H9 (cell line): Measurements from ENCODE around the gene CROCC. TPM values are rescaled to one million over a fixed set of nuclear protein-coding genes. Genes with fewer than 3 reads are reported as not detected.

Experiments used
- DNase-seq: peaks from one replicate; pipeline ENCODE4 v3.0.0-alpha.2; 2017
- H2AFZ ChIP-seq: one replicate; pipeline ENCODE4 v1.6.1; 2013; ENCODE audit warnings: mild to moderate bottlenecking, low read length, control low read depth, moderate library complexity
- H2AK5ac ChIP-seq: 2 replicates; pipeline ENCODE4 v1.6.1; 2013; ENCODE audit warnings: low read length, control low read depth, mixed read lengths; ENCODE audit not compliant: insufficient read length
- H2BK120ac ChIP-seq: one replicate; pipeline ENCODE4 v1.6.1; 2013; ENCODE audit warnings: low read depth, mild to moderate bottlenecking, low read length, control low read depth, inconsistent platforms; ENCODE audit not compliant: poor library complexity, severe bottlenecking
- H2BK12ac ChIP-seq: 2 replicates; pipeline ENCODE4 v1.6.1; 2013; ENCODE audit warnings: low read length, control low read depth, mixed read lengths, low read depth; ENCODE audit not compliant: insufficient read length
- H2BK15ac ChIP-seq: 2 replicates; pipeline ENCODE4 v1.6.1; 2013; ENCODE audit warnings: low read depth, low read length, control low read depth
- H2BK20ac ChIP-seq: one replicate; pipeline ENCODE4 v1.6.1; 2013; ENCODE audit warnings: low read depth, mild to moderate bottlenecking, low read length, control low read depth, inconsistent platforms; ENCODE audit not compliant: poor library complexity, severe bottlenecking
- H2BK5ac ChIP-seq: 2 replicates; pipeline ENCODE4 v1.6.1; 2013; ENCODE audit warnings: low read length, control low read depth, mixed read lengths; ENCODE audit not compliant: insufficient read length
- H3K14ac ChIP-seq: 2 replicates; pipeline ENCODE4 v1.6.1; 2013; ENCODE audit warnings: low read length, control low read depth; ENCODE audit not compliant: insufficient read depth
- H3K18ac ChIP-seq: 2 replicates; pipeline ENCODE4 v1.6.1; 2013; ENCODE audit warnings: low read depth, mild to moderate bottlenecking, mixed read lengths, low read length, control low read depth; ENCODE audit not compliant: insufficient read length
- H3K23ac ChIP-seq: 2 replicates; pipeline ENCODE4 v1.6.1; 2013; ENCODE audit warnings: low read length, control low read depth, mixed read lengths, low read depth; ENCODE audit not compliant: insufficient read length
- H3K23me2 ChIP-seq: 2 replicates; pipeline ENCODE4 v1.6.1; 2013; ENCODE audit warnings: low read depth, mild to moderate bottlenecking, mixed read lengths, low read length, control low read depth; ENCODE audit not compliant: insufficient read length, poor library complexity, severe bottlenecking
- H3K27ac ChIP-seq: 2 replicates; pipeline ENCODE4 v1.5.1; 2013; ENCODE audit warnings: low read length, control low read depth, mixed read lengths, low read depth; ENCODE audit not compliant: insufficient read length
- H3K27me3 ChIP-seq: 2 replicates; pipeline ENCODE4 v1.6.1; 2013; ENCODE audit warnings: low read length, control low read depth, inconsistent platforms; ENCODE audit not compliant: insufficient read depth
- H3K4ac ChIP-seq: 2 replicates; pipeline ENCODE4 v1.6.1; 2013; ENCODE audit warnings: low read depth, mild to moderate bottlenecking, control low read depth, inconsistent platforms, low read length, moderate library complexity
- H3K4me1 ChIP-seq: 2 replicates; pipeline ENCODE4 v1.6.1; 2013; ENCODE audit warnings: low read length, control low read depth, inconsistent platforms; ENCODE audit not compliant: insufficient read depth
- H3K4me2 ChIP-seq: 2 replicates; pipeline ENCODE4 v1.6.1; 2013; ENCODE audit warnings: low read length, control low read depth, mixed read lengths; ENCODE audit not compliant: insufficient read length, insufficient read depth
- H3K56ac ChIP-seq: 2 replicates; pipeline ENCODE4 v1.6.1; 2013; ENCODE audit warnings: low read depth, mild to moderate bottlenecking, mixed read lengths, low read length, control low read depth; ENCODE audit not compliant: insufficient read length
- H3K79me1 ChIP-seq: 2 replicates; pipeline ENCODE4 v1.6.1; 2013; ENCODE audit warnings: low read depth, mild to moderate bottlenecking, moderate library complexity, low read length, control low read depth, inconsistent platforms; ENCODE audit not compliant: insufficient read depth, poor library complexity, severe bottlenecking
- H3K79me2 ChIP-seq: 2 replicates; pipeline ENCODE4 v1.6.1; 2013; ENCODE audit warnings: low read length, control low read depth, inconsistent platforms; ENCODE audit not compliant: insufficient read depth
- H3K9ac ChIP-seq: 2 replicates; pipeline ENCODE4 v1.6.1; 2013; ENCODE audit warnings: low read length, control low read depth, mixed read lengths; ENCODE audit not compliant: insufficient read length; ENCODE audit errors: extremely low read depth
- H3K9me3 ChIP-seq: one replicate; pipeline ENCODE4 v1.6.1; 2013; ENCODE audit warnings: low read depth, low read length, inconsistent platforms; ENCODE audit not compliant: control insufficient read depth
- H3T11ph ChIP-seq: one replicate; pipeline ENCODE4 v1.6.1; 2013; ENCODE audit warnings: mild to moderate bottlenecking, low read length, control low read depth, inconsistent platforms
- H4K20me1 ChIP-seq: one replicate; pipeline ENCODE4 v1.6.1; 2013; ENCODE audit not compliant: control insufficient read depth, insufficient read length, insufficient read depth
- H4K5ac ChIP-seq: 2 replicates; pipeline ENCODE4 v1.6.1; 2013; ENCODE audit warnings: low read depth, mild to moderate bottlenecking, mixed read lengths, low read length, control low read depth; ENCODE audit not compliant: insufficient read length
- H4K8ac ChIP-seq: replicated peaks from 2 replicates; pipeline ENCODE4 v1.6.1; 2013; ENCODE audit warnings: low read length, control low read depth, mixed read lengths, low read depth; ENCODE audit not compliant: insufficient read length
- H4K91ac ChIP-seq: 2 replicates; pipeline ENCODE4 v1.6.1; 2013; ENCODE audit warnings: low read depth, mild to moderate bottlenecking, moderate library complexity, mixed read lengths, low read length, control low read depth; ENCODE audit not compliant: insufficient read length
- H3K27ac Mint-ChIP-seq, 3 experiments: 2 replicates in 2 of 3; 3 replicates in 1 of 3; pipeline ENCODE4 v1.8.0; 2020 to 2021; ENCODE audit warnings: mixed read lengths in 3 of 3, mild to moderate bottlenecking in 1 of 3, moderate library complexity in 1 of 3
- H3K27me3 Mint-ChIP-seq: 2 replicates; pipeline ENCODE4 v1.8.0; 2021; ENCODE audit warnings: low read depth, mild to moderate bottlenecking, moderate library complexity, mixed read lengths
- H3K36me3 Mint-ChIP-seq, 3 experiments: 2 replicates in 2 of 3; 3 replicates in 1 of 3; pipeline ENCODE4 v1.8.0; 2020 to 2021; ENCODE audit warnings: low read depth in 3 of 3, mixed read lengths in 3 of 3; ENCODE audit not compliant: insufficient read depth in 1 of 3
- H3K4me1 Mint-ChIP-seq, 2 experiments: 2 replicates each; pipeline ENCODE4 v1.8.0; 2020; ENCODE audit warnings: mixed read lengths in 2 of 2
- H3K4me3 Mint-ChIP-seq, 2 experiments: 2 replicates in 1 of 2; 3 replicates in 1 of 2; pipeline ENCODE4 v1.8.0; 2020 to 2021; ENCODE audit warnings: mild to moderate bottlenecking in 2 of 2, mixed read lengths in 2 of 2, moderate library complexity in 1 of 2
- H3K9me3 Mint-ChIP-seq, 2 experiments: 2 replicates in 1 of 2; 3 replicates in 1 of 2; pipeline ENCODE4 v1.8.0; 2020; ENCODE audit warnings: mild to moderate bottlenecking in 2 of 2, mixed read lengths in 2 of 2, moderate library complexity in 1 of 2
- WGBS: extraction: QIAGEN DNeasy Blood & Tissue Kit; methylation state at CpG from one replicate; pipeline ENCODE4 v1.1.7; 2013; ENCODE audit warnings: missing lambda C conversion rate, low lambda C conversion rate, mixed read lengths; ENCODE audit not compliant: insufficient read length; ENCODE audit errors: extremely low coverage; 5-methylcytosine and 5-hydroxymethylcytosine counted together
- total RNA-seq: library from RNA; stranded (reverse); gene quantifications from 2 replicates; pipeline ENCODE4 v1.2.1, GENCODE V29; 2021
- TF ChIP-seq, protein P1 (sequence below): fragments of 200-600 bp; sonication (generic); conservative IDR thresholded peaks from 3 replicates; pipeline ENCODE4 v1.8.0; 2021; ENCODE audit warnings: antibody characterized with exemption, mild to moderate bottlenecking

CROCC gene
- total RNA-seq, 1 experiment from 2014 or later: 40.7 TPM

DNA sequence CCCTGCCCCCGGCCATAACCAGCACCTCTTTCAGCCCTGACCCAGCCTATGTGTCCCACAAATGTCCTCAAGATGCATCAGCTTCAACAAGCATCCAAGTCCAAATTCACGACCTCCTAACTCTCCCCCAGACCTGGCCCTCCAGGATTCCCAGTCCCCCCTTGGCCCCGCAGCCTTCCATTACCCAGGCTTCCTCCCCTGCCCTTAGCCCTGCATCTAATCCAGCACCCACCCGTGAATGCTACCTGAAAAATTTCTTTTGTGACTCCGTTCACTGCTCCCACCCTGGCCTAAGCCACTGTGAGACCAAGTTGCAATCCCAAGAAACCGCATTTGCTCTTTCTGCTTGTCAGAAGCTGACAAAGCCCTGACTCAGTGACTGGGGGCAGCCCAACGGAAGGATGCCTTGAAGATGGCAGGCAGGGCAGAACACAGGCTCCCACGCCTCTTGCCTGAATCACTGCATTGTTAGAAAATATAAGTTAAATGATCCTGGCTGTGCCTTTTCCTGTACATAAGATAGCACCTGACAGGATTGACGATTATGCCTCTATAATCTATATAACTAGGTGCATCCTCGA, 59.6 kb downstream of the CROCC start:
- Histone ChIP-seq H3K23me2 (peaks cover 11% of the 10 kb centered on the region), H3K27me3 (no peaks in the 10 kb centered on the region), H2AK5ac (no peak overlapping the region), H3K18ac (no peak overlapping the region), H4K5ac (no peak overlapping the region), H3K79me1 (no peaks in the 10 kb centered on the region), H2BK15ac (no peak overlapping the region), H2BK120ac (no peak overlapping the region), H2BK5ac (no peak overlapping the region), H2AFZ (no peak overlapping the region), H4K8ac (no peak overlapping the region), H3K23ac (no peak overlapping the region), H4K20me1 (no peaks in the 10 kb centered on the region), H3K27ac (no peak overlapping the region), H3K4ac (no peak overlapping the region), H3K56ac (no peak overlapping the region), H3K14ac (no peak overlapping the region), H3K4me1 (no peaks in the 10 kb centered on the region; the same call in 1 of the 2 replicates), H3K9me3 (no peaks in the 10 kb centered on the region), H2BK12ac (no peak overlapping the region), H3K9ac (no peak overlapping the region), H2BK20ac (no peak overlapping the region), H3T11ph (no peak overlapping the region), H3K79me2 (no peaks in the 10 kb centered on the region; the same call in 1 of the 2 replicates), H4K91ac (no peak overlapping the region), H3K4me2 (no peak overlapping the region)
- Mint-ChIP-seq H3K27ac (no peak overlapping the region; a peak in 1 of 7 replicates), H3K4me1 (peaks cover 23 to 36% of the 10 kb centered on the region in 2 experiments), H3K36me3 (peaks cover 7 to 25% (median 19%) of the 10 kb centered on the region in 3 experiments; a peak in 5 of 7 replicates), H3K9me3 (no peaks in the 10 kb centered on the region), H3K27me3 (peaks cover 9% of the 10 kb centered on the region), H3K4me3 (peak overlapping the region; percentile 80 to 82)
- DNase-seq: no peak
- TF ChIP-seq, protein P1, sequence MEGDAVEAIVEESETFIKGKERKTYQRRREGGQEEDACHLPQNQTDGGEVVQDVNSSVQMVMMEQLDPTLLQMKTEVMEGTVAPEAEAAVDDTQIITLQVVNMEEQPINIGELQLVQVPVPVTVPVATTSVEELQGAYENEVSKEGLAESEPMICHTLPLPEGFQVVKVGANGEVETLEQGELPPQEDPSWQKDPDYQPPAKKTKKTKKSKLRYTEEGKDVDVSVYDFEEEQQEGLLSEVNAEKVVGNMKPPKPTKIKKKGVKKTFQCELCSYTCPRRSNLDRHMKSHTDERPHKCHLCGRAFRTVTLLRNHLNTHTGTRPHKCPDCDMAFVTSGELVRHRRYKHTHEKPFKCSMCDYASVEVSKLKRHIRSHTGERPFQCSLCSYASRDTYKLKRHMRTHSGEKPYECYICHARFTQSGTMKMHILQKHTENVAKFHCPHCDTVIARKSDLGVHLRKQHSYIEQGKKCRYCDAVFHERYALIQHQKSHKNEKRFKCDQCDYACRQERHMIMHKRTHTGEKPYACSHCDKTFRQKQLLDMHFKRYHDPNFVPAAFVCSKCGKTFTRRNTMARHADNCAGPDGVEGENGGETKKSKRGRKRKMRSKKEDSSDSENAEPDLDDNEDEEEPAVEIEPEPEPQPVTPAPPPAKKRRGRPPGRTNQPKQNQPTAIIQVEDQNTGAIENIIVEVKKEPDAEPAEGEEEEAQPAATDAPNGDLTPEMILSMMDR: no peak
- no CpG with 5 or more reads among the region's 10 CpGs for WGBS
